PC-9 (cell line): ENCODE measurements around the gene NECTIN1. TPM values are rescaled to one million over a fixed set of nuclear protein-coding genes. Genes with fewer than 3 reads are reported as not detected.

ENCODE experiments used
- BruUV-seq: library from RNA; stranded (reverse); fragments of 400-500 nt; replicated peaks from 2 replicates; lab custom pipeline; 2021; lab: Mats Ljungman, UMichigan
- CTCF ChIA-PET: fragments of 300-600 bp; sonication (Branson Sonifier 250); formaldehyde crosslinking; loops from one replicate; lab custom pipeline; 2022; ENCODE audit warnings: antibody characterized with exemption; lab: Charles Lee
- POLR2A ChIA-PET: fragments of 300-600 bp; sonication (Branson Sonifier 250); formaldehyde crosslinking; loops from one replicate; lab custom pipeline; 2022; ENCODE audit warnings: antibody characterized with exemption; ENCODE audit not compliant: unreplicated experiment; lab: Charles Lee
- DNase-seq, 2 experiments: peaks; one replicate each; pipeline versions ENCODE4 v3.0.0 to v3.0.0-alpha.2; 2015 to 2022; ENCODE audit warnings: mixed read lengths in 1 of 2
- H2AFZ ChIP-seq: fragments of 200-600 bp; sonication (generic); 2 replicates; pipeline ENCODE4 v1.8.1; 2017; ENCODE audit warnings: antibody characterized with exemption
- H3F3A ChIP-seq: fragments of 200-600 bp; sonication (generic); 2 replicates; pipeline ENCODE4 v1.8.1; 2017; ENCODE audit warnings: antibody characterized with exemption, mild to moderate bottlenecking, low read depth; ENCODE audit not compliant: insufficient read depth
- H3K27ac ChIP-seq: fragments of 200-600 bp; sonication (generic); 2 replicates; pipeline ENCODE4 v1.6.1; 2016; ENCODE audit warnings: mixed run types
- H3K27me3 ChIP-seq: fragments of 200-600 bp; sonication (generic); 2 replicates; pipeline ENCODE4 v1.6.1; 2016; ENCODE audit warnings: low read depth, mixed run types; ENCODE audit not compliant: insufficient read depth
- H3K36me3 ChIP-seq: fragments of 200-600 bp; sonication (generic); 2 replicates; pipeline ENCODE4 v1.6.1; 2016; ENCODE audit warnings: low read depth, mixed run types
- H3K4me1 ChIP-seq: fragments of 200-600 bp; sonication (generic); replicated peaks from 2 replicates; pipeline ENCODE4 v1.6.1; 2016; ENCODE audit warnings: mixed run types; ENCODE audit not compliant: insufficient read depth
- H3K4me2 ChIP-seq: fragments of 200-600 bp; sonication (generic); 2 replicates; pipeline ENCODE4 v1.6.1; 2017; ENCODE audit warnings: mixed run types
- H3K4me3 ChIP-seq: fragments of 200-600 bp; sonication (generic); 2 replicates; pipeline ENCODE4 v1.6.1; 2016; ENCODE audit warnings: mixed run types
- H3K79me2 ChIP-seq: fragments of 200-600 bp; sonication (generic); 2 replicates; pipeline ENCODE4 v1.6.1; 2017; ENCODE audit warnings: low read depth, mixed run types
- H3K9me2 ChIP-seq: fragments of 200-600 bp; sonication (generic); 2 replicates; pipeline ENCODE4 v1.8.1; 2017; ENCODE audit warnings: mild to moderate bottlenecking; ENCODE audit not compliant: insufficient read depth
- H3K9me3 ChIP-seq: fragments of 200-600 bp; sonication (generic); 2 replicates; pipeline ENCODE4 v1.8.1; 2016; ENCODE audit warnings: low read depth; ENCODE audit not compliant: insufficient read depth
- H4K20me1 ChIP-seq: fragments of 200-600 bp; sonication (generic); 2 replicates; pipeline ENCODE4 v1.8.1; 2017; ENCODE audit not compliant: insufficient read depth
- CTCF ChIP-seq: fragments of 200-600 bp; sonication (generic); conservative IDR thresholded peaks from 2 replicates; pipeline ENCODE4 v1.6.1; 2017; ENCODE audit warnings: mixed run types, antibody characterized with exemption, mild to moderate bottlenecking, moderate library complexity
- EZH2 ChIP-seq: fragments of 200-600 bp; sonication (generic); IDR thresholded peaks from 2 replicates; pipeline ENCODE4 v1.8.0; 2017; ENCODE audit warnings: antibody characterized with exemption, low read depth
- intact Hi-C: fragments of 100-400 bp; cut with micrococcal nuclease; formaldehyde crosslinking; loops from one replicate; pipeline ENCODE4 v1.10.0; 2022; ENCODE audit not compliant: unreplicated experiment
- total RNA-seq: library from RNA; stranded (reverse); gene quantifications from 2 replicates; pipeline ENCODE4 v1.2.3, GENCODE V29; 2021

The NECTIN1 gene
- total RNA-seq, 1 experiment from 2014 or later: 17.6 TPM

- H3K36me3 ChIP-seq: no peaks in the 10 kb centered on the region
- DNase-seq: no peak
- H3K27me3 ChIP-seq: peaks cover 8% of the 10 kb centered on the region; the same call in 1 of the 2 replicates
- H3F3A ChIP-seq: no peaks in the 10 kb centered on the region
- TF ChIP-seq CTCF: no peak
- TF ChIP-seq EZH2: no peak
- CTCF ChIA-PET: no interaction called here
- no peak overlapping the region for H3K27ac ChIP-seq
- POLR2A ChIA-PET: interaction anchor here (0.6 kb wide), 1 partner anchor 13 kb away, joined by 8 read pairs; no protein-coding TSS in a partner anchor
- H3K9me3 ChIP-seq: no peaks in the 10 kb centered on the region; the same call in 1 of the 2 replicates
- H4K20me1 ChIP-seq: no peaks in the 10 kb centered on the region
- no peaks in the 10 kb centered on the region for H3K79me2 ChIP-seq
- intact Hi-C loops: loop anchor here (10.0 kb wide), 1 partner anchor 73 kb away; no protein-coding TSS in a partner anchor
- no TSS peak for BruUV-seq
- H3K4me2 ChIP-seq: no peak overlapping the region
- no peak overlapping the region for H3K4me3 ChIP-seq
- H3K4me1 ChIP-seq: peaks cover 3% of the 10 kb centered on the region; the same call in 1 of the 2 replicates
- no peak overlapping the region for H2AFZ ChIP-seq
- H3K9me2 ChIP-seq: no peaks in the 10 kb centered on the region
These were observed 120.8 kb downstream of the NECTIN1 start for GRCh38 chr11:119608201-119608600.

- TF ChIP-seq EZH2 (no peak), CTCF (no peak)
- no TSS peak for BruUV-seq
- H3K4me2 ChIP-seq: no peak overlapping the region
- ChIA-PET POLR2A (no interaction called here), CTCF (no interaction called here)
- no peak for DNase-seq
- no peaks in the 10 kb centered on the region for H3K79me2 ChIP-seq
- no peaks in the 10 kb centered on the region for H3F3A ChIP-seq
- no peaks in the 10 kb centered on the region for H3K9me2 ChIP-seq
- H3K36me3 ChIP-seq: no peaks in the 10 kb centered on the region
- peaks cover 3% of the 10 kb centered on the region; the same call in 1 of the 2 replicates for H3K4me1 ChIP-seq
- intact Hi-C loops: loop anchor here (10.0 kb wide), 1 partner anchor 73 kb away; no protein-coding TSS in a partner anchor
- no peaks in the 10 kb centered on the region for H4K20me1 ChIP-seq
- H3K9me3 ChIP-seq: no peaks in the 10 kb centered on the region; the same call in 1 of the 2 replicates
- H3K4me3 ChIP-seq: no peak overlapping the region
- H3K27me3 ChIP-seq: peaks cover 8% of the 10 kb centered on the region; the same call in 1 of the 2 replicates
- H3K27ac ChIP-seq: no peak overlapping the region
- H2AFZ ChIP-seq: no peak overlapping the region
These were observed 121.3 kb downstream of the NECTIN1 start for GRCh38 chr11:119607726-119608125.

- ChIA-PET CTCF (no interaction called here), POLR2A (no interaction called here)
- intact Hi-C loops: loop anchor here (10.0 kb wide), 1 partner anchor 70 kb away; no protein-coding TSS in a partner anchor
- H2AFZ ChIP-seq: no peak overlapping the region
- H3K9me2 ChIP-seq: no peaks in the 10 kb centered on the region
- no peak overlapping the region for H3K27ac ChIP-seq
- no peaks in the 10 kb centered on the region for H3K9me3 ChIP-seq
- H4K20me1 ChIP-seq: no peaks in the 10 kb centered on the region
- no TSS peak for BruUV-seq
- no peak for DNase-seq
- no peak overlapping the region for H3K4me2 ChIP-seq
- no peak overlapping the region for H3K4me3 ChIP-seq
- peaks cover 3% of the 10 kb centered on the region; the same call in 1 of the 2 replicates for H3K4me1 ChIP-seq
- TF ChIP-seq CTCF (no peak), EZH2 (no peak)
- H3F3A ChIP-seq: no peaks in the 10 kb centered on the region
- no peaks in the 10 kb centered on the region for H3K79me2 ChIP-seq
- no peaks in the 10 kb centered on the region for H3K36me3 ChIP-seq
- H3K27me3 ChIP-seq: peaks cover 8% of the 10 kb centered on the region; the same call in 1 of the 2 replicates
These were observed 123.8 kb downstream of the NECTIN1 start for GRCh38 chr11:119605137-119605665.
